CD14-positive monocyte (primary cell): ENCODE results near the gene AGPAT3. TPM values are rescaled to one million over a fixed set of nuclear protein-coding genes. Genes with fewer than 3 reads are reported as not detected.

Experiments used
- DNase-seq, 3 donors: peaks; one replicate each; pipeline ENCODE4 v3.0.0-alpha.2; 2011 to 2022
- H2AFZ ChIP-seq: 2 replicates; pipeline ENCODE4 v1.6.0; 2012; ENCODE audit warnings: mild to moderate bottlenecking, low read depth, low read length, inconsistent platforms; ENCODE audit not compliant: insufficient read depth, poor library complexity, severe bottlenecking
- H3K27ac ChIP-seq, 2 donors: 1 replicate in 1 of 2; 2 replicates in 1 of 2; pipeline ENCODE4 v1.5.1; 2012 to 2013; ENCODE audit warnings: low read length in 2 of 2, control low read depth in 1 of 2, inconsistent platforms in 1 of 2, low read depth in 1 of 2, mild to moderate bottlenecking in 1 of 2
- H3K27me3 ChIP-seq, 2 donors: one replicate each; pipeline versions ENCODE4 v1.6.0 to v1.6.1; 2011 to 2013; ENCODE audit warnings: low read length in 2 of 2; ENCODE audit not compliant: control insufficient read depth in 2 of 2, insufficient read depth in 2 of 2
- H3K36me3 ChIP-seq, 2 donors: replicated peaks in 1 of 2; 1 replicate in 1 of 2; 2 replicates in 1 of 2; pipeline versions ENCODE4 v1.5.1 to v1.6.1; 2012 to 2013; ENCODE audit warnings: low read length in 2 of 2, control low read depth in 1 of 2, inconsistent platforms in 1 of 2, mild to moderate bottlenecking in 1 of 2; ENCODE audit not compliant: insufficient read depth in 2 of 2, control insufficient read depth in 1 of 2
- H3K4me1 ChIP-seq, 2 donors: 1 replicate in 1 of 2; 2 replicates in 1 of 2; pipeline versions ENCODE4 v1.5.1 to v1.6.1; 2012 to 2013; ENCODE audit warnings: low read length in 2 of 2, control low read depth in 1 of 2, inconsistent platforms in 1 of 2, mild to moderate bottlenecking in 1 of 2, moderate library complexity in 1 of 2; ENCODE audit not compliant: insufficient read depth in 2 of 2, control insufficient read depth in 1 of 2
- H3K4me2 ChIP-seq: replicated peaks from 2 replicates; pipeline ENCODE3; 2012; ENCODE audit warnings: low read length, moderate library complexity, mild to moderate bottlenecking; ENCODE audit not compliant: poor library complexity, severe bottlenecking; ENCODE audit errors: extremely low read depth
- H3K4me3 ChIP-seq, 3 experiments: fragments of 200-600 bp in 1 of 3; sonication (generic) in 1 of 3; replicated peaks in 1 of 3; 1 replicate in 2 of 3; 2 replicates in 1 of 3; pipeline ENCODE4 v1.5.1; 2011 to 2013; ENCODE audit warnings: low read length in 3 of 3, mild to moderate bottlenecking in 3 of 3, control low read depth in 2 of 3, low read depth in 2 of 3, inconsistent platforms in 1 of 3, moderate library complexity in 1 of 3
- H3K79me2 ChIP-seq: 2 replicates; pipeline ENCODE4 v1.6.0; 2012; ENCODE audit warnings: mild to moderate bottlenecking, control low read depth, inconsistent platforms, low read length, moderate library complexity; ENCODE audit not compliant: insufficient read depth
- H3K9ac ChIP-seq: 2 replicates; pipeline ENCODE4 v1.6.0; 2017; ENCODE audit warnings: low read length, mild to moderate bottlenecking; ENCODE audit not compliant: insufficient read depth, poor library complexity, severe bottlenecking
- H3K9me3 ChIP-seq, 2 donors: replicated peaks in 1 of 2; 1 replicate in 1 of 2; 2 replicates in 1 of 2; pipeline versions ENCODE4 v1.5.1 to v1.6.1; 2012 to 2013; ENCODE audit warnings: low read length in 2 of 2, control low read depth in 1 of 2; ENCODE audit not compliant: control insufficient read depth in 1 of 2, insufficient read depth in 1 of 2
- H4K20me1 ChIP-seq: 2 replicates; pipeline ENCODE4 v1.6.0; 2012; ENCODE audit warnings: mild to moderate bottlenecking, low read length, control low read depth, moderate library complexity; ENCODE audit not compliant: insufficient read depth
- H3K27ac Mint-ChIP-seq, 7 donors: one replicate each; pipeline ENCODE4 v1.8.0; 2020; ENCODE audit warnings: mild to moderate bottlenecking in 7 of 7, mixed read lengths in 7 of 7, moderate library complexity in 6 of 7, inconsistent platforms in 2 of 7
- H3K27me3 Mint-ChIP-seq, 3 donors: one replicate each; pipeline ENCODE4 v1.8.0; 2021 to 2022; ENCODE audit warnings: low read depth in 3 of 3, mild to moderate bottlenecking in 3 of 3, mixed read lengths in 3 of 3, moderate library complexity in 3 of 3, inconsistent platforms in 1 of 3
- H3K36me3 Mint-ChIP-seq, 2 donors: one replicate each; pipeline ENCODE4 v1.8.0; 2020; ENCODE audit warnings: mixed read lengths in 2 of 2, inconsistent platforms in 1 of 2, mild to moderate bottlenecking in 1 of 2
- H3K4me1 Mint-ChIP-seq: one replicate; pipeline ENCODE4 v1.8.0; 2020; ENCODE audit warnings: mild to moderate bottlenecking, mixed read lengths
- H3K4me3 Mint-ChIP-seq, 2 donors: one replicate each; pipeline ENCODE4 v1.8.0; 2020; ENCODE audit warnings: mild to moderate bottlenecking in 2 of 2, mixed read lengths in 2 of 2, moderate library complexity in 1 of 2
- H3K9me3 Mint-ChIP-seq, 7 donors: one replicate each; pipeline ENCODE4 v1.8.0; 2020 to 2022; ENCODE audit warnings: mixed read lengths in 7 of 7, mild to moderate bottlenecking in 6 of 7, moderate library complexity in 6 of 7, inconsistent platforms in 2 of 7
- CTCF ChIP-seq: fragments of 200-600 bp; IDR thresholded peaks from one replicate; pipeline ENCODE4 v1.8.0; 2022; ENCODE audit warnings: antibody characterized with exemption, mild to moderate bottlenecking
- WGBS: methylation state at CpG from one replicate; pipeline ENCODE4 v1.1.5; 2013; ENCODE audit warnings: missing lambda C conversion rate; ENCODE audit not compliant: insufficient coverage; 5-methylcytosine and 5-hydroxymethylcytosine counted together
- intact Hi-C, 2 donors: fragments of 100-400 bp; cut with micrococcal nuclease; formaldehyde crosslinking; loops; one replicate each; pipeline versions ENCODE4 v1.15.0 to v1.15.1; 2023
- polyA plus RNA-seq, 3 donors: library from polyadenylated mRNA; depleted of rRNA in 1 of 3; unstranded in 2 of 3; stranded (reverse) in 1 of 3; fragments of 300-500 nt in 2 of 3; fragments of >200 nt in 1 of 3; fragmentation: Illumina TruSeq in 2 of 3; gene quantifications; 1 replicate in 2 of 3; 2 replicates in 1 of 3; pipeline ENCODE4 v1.2.3, GENCODE V29; 2012 to 2021

Gene AGPAT3
- polyA plus RNA-seq, 3 donors = 24.9 to 49.3 (median 26.2) TPM

- intact Hi-C loops = no loop called here
- Histone ChIP-seq H3K4me3 (no peak overlapping the region), H4K20me1 (peaks cover 97% of the 10 kb centered on the region), H3K27ac (no peak overlapping the region), H3K79me2 (peaks cover 67% of the 10 kb centered on the region), H3K9ac (no peak overlapping the region), H3K27me3 (no peaks in the 10 kb centered on the region), H3K4me2 (no peak overlapping the region), H2AFZ (no peak overlapping the region), H3K9me3 (no peaks in the 10 kb centered on the region), H3K36me3 (peaks cover 52 to 89% of the 10 kb centered on the region in 2 donors), H3K4me1 (no peaks in the 10 kb centered on the region)
- H3K4me3 Mint-ChIP-seq = no peak overlapping the region
- H3K4me1 Mint-ChIP-seq = peaks cover 2% of the 10 kb centered on the region
- H3K9me3 Mint-ChIP-seq = peaks cover 0 to 6% (median 0%) of the 10 kb centered on the region in 7 donors
- no peaks in the 10 kb centered on the region for H3K27me3 Mint-ChIP-seq
- WGBS = 95% methylated on average over 23 of the region's 26 CpGs
- TF ChIP-seq CTCF = no peak
- peak overlapping the region in 1 of 7 donors; percentile 82 for H3K27ac Mint-ChIP-seq
- peaks cover 64 to 84% of the 10 kb centered on the region in 2 donors for H3K36me3 Mint-ChIP-seq
- DNase-seq = no peak
Observed at GRCh38 chr21:43903451-43904091, 38.5 kb downstream of the AGPAT3 start.

DNA sequence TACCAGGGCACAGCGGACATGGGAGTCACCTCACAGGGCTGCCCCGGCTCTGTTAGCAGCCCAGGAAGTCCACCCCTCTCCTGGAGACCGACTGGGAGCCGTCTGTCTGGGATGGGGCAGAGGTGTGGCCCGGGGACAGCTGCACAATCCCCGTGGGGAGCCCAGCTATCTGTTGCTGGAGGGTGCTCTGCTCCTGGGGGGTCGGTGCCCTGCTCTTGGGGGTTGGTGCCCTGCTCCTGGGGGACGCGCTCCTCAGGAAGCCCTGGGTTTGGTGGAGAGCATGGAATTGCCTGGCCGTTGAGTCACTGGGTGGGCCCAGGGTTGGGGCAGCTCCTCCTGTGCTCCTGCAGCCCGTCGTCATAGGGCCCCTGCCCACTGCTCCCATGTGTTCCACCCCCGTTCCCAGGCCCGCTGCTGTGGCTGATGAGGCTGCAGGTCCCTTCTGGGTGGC, 39.3 kb downstream of the AGPAT3 start:
- H3K27ac Mint-ChIP-seq = peak overlapping the region in 1 of 7 donors; percentile 33
- peaks cover 0 to 2% (median 0%) of the 10 kb centered on the region in 3 donors for H3K27me3 Mint-ChIP-seq
- Histone ChIP-seq H3K9me3 (no peaks in the 10 kb centered on the region), H3K79me2 (peaks cover 59% of the 10 kb centered on the region), H3K9ac (no peak overlapping the region), H3K27ac (no peak overlapping the region), H3K4me2 (no peak overlapping the region), H3K4me1 (no peaks in the 10 kb centered on the region), H3K27me3 (no peaks in the 10 kb centered on the region), H4K20me1 (peaks cover 97% of the 10 kb centered on the region), H2AFZ (no peak overlapping the region), H3K4me3 (no peak overlapping the region), H3K36me3 (peaks cover 46 to 85% of the 10 kb centered on the region in 2 donors)
- no peak overlapping the region for H3K4me3 Mint-ChIP-seq
- 95% methylated on average over 12 of the region's 14 CpGs for WGBS
- DNase-seq = no peak
- H3K4me1 Mint-ChIP-seq = peaks cover 2% of the 10 kb centered on the region
- H3K36me3 Mint-ChIP-seq = peaks cover 60 to 85% of the 10 kb centered on the region in 2 donors
- no peaks in the 10 kb centered on the region for H3K9me3 Mint-ChIP-seq
- intact Hi-C loops = no loop called here
- TF ChIP-seq CTCF = no peak
